H9 (cell line): ENCODE results near the gene DPRX. TPM values are rescaled to one million over a fixed set of nuclear protein-coding genes. Genes with fewer than 3 reads are reported as not detected.

ENCODE experiments used
- DNase-seq: peaks from one replicate; pipeline ENCODE4 v3.0.0-alpha.2; 2017
- H2AFZ ChIP-seq: one replicate; pipeline ENCODE4 v1.6.1; 2013; ENCODE audit warnings: mild to moderate bottlenecking, low read length, control low read depth, moderate library complexity
- H2AK5ac ChIP-seq: 2 replicates; pipeline ENCODE4 v1.6.1; 2013; ENCODE audit warnings: low read length, control low read depth, mixed read lengths; ENCODE audit not compliant: insufficient read length
- H2BK120ac ChIP-seq: one replicate; pipeline ENCODE4 v1.6.1; 2013; ENCODE audit warnings: low read depth, mild to moderate bottlenecking, low read length, control low read depth, inconsistent platforms; ENCODE audit not compliant: poor library complexity, severe bottlenecking
- H2BK12ac ChIP-seq: 2 replicates; pipeline ENCODE4 v1.6.1; 2013; ENCODE audit warnings: low read length, control low read depth, mixed read lengths, low read depth; ENCODE audit not compliant: insufficient read length
- H2BK15ac ChIP-seq: 2 replicates; pipeline ENCODE4 v1.6.1; 2013; ENCODE audit warnings: low read depth, low read length, control low read depth
- H2BK20ac ChIP-seq: one replicate; pipeline ENCODE4 v1.6.1; 2013; ENCODE audit warnings: low read depth, mild to moderate bottlenecking, low read length, control low read depth, inconsistent platforms; ENCODE audit not compliant: poor library complexity, severe bottlenecking
- H2BK5ac ChIP-seq: 2 replicates; pipeline ENCODE4 v1.6.1; 2013; ENCODE audit warnings: low read length, control low read depth, mixed read lengths; ENCODE audit not compliant: insufficient read length
- H3K14ac ChIP-seq: 2 replicates; pipeline ENCODE4 v1.6.1; 2013; ENCODE audit warnings: low read length, control low read depth; ENCODE audit not compliant: insufficient read depth
- H3K18ac ChIP-seq: 2 replicates; pipeline ENCODE4 v1.6.1; 2013; ENCODE audit warnings: low read depth, mild to moderate bottlenecking, mixed read lengths, low read length, control low read depth; ENCODE audit not compliant: insufficient read length
- H3K23ac ChIP-seq: 2 replicates; pipeline ENCODE4 v1.6.1; 2013; ENCODE audit warnings: low read length, control low read depth, mixed read lengths, low read depth; ENCODE audit not compliant: insufficient read length
- H3K23me2 ChIP-seq: 2 replicates; pipeline ENCODE4 v1.6.1; 2013; ENCODE audit warnings: low read depth, mild to moderate bottlenecking, mixed read lengths, low read length, control low read depth; ENCODE audit not compliant: insufficient read length, poor library complexity, severe bottlenecking
- H3K27ac ChIP-seq: 2 replicates; pipeline ENCODE4 v1.5.1; 2013; ENCODE audit warnings: low read length, control low read depth, mixed read lengths, low read depth; ENCODE audit not compliant: insufficient read length
- H3K27me3 ChIP-seq: 2 replicates; pipeline ENCODE4 v1.6.1; 2013; ENCODE audit warnings: low read length, control low read depth, inconsistent platforms; ENCODE audit not compliant: insufficient read depth
- H3K4ac ChIP-seq: 2 replicates; pipeline ENCODE4 v1.6.1; 2013; ENCODE audit warnings: low read depth, mild to moderate bottlenecking, control low read depth, inconsistent platforms, low read length, moderate library complexity
- H3K4me1 ChIP-seq: 2 replicates; pipeline ENCODE4 v1.6.1; 2013; ENCODE audit warnings: low read length, control low read depth, inconsistent platforms; ENCODE audit not compliant: insufficient read depth
- H3K4me2 ChIP-seq: 2 replicates; pipeline ENCODE4 v1.6.1; 2013; ENCODE audit warnings: low read length, control low read depth, mixed read lengths; ENCODE audit not compliant: insufficient read length, insufficient read depth
- H3K56ac ChIP-seq: 2 replicates; pipeline ENCODE4 v1.6.1; 2013; ENCODE audit warnings: low read depth, mild to moderate bottlenecking, mixed read lengths, low read length, control low read depth; ENCODE audit not compliant: insufficient read length
- H3K79me1 ChIP-seq: 2 replicates; pipeline ENCODE4 v1.6.1; 2013; ENCODE audit warnings: low read depth, mild to moderate bottlenecking, moderate library complexity, low read length, control low read depth, inconsistent platforms; ENCODE audit not compliant: insufficient read depth, poor library complexity, severe bottlenecking
- H3K79me2 ChIP-seq: 2 replicates; pipeline ENCODE4 v1.6.1; 2013; ENCODE audit warnings: low read length, control low read depth, inconsistent platforms; ENCODE audit not compliant: insufficient read depth
- H3K9ac ChIP-seq: 2 replicates; pipeline ENCODE4 v1.6.1; 2013; ENCODE audit warnings: low read length, control low read depth, mixed read lengths; ENCODE audit not compliant: insufficient read length; ENCODE audit errors: extremely low read depth
- H3K9me3 ChIP-seq: one replicate; pipeline ENCODE4 v1.6.1; 2013; ENCODE audit warnings: low read depth, low read length, inconsistent platforms; ENCODE audit not compliant: control insufficient read depth
- H3T11ph ChIP-seq: one replicate; pipeline ENCODE4 v1.6.1; 2013; ENCODE audit warnings: mild to moderate bottlenecking, low read length, control low read depth, inconsistent platforms
- H4K20me1 ChIP-seq: one replicate; pipeline ENCODE4 v1.6.1; 2013; ENCODE audit not compliant: control insufficient read depth, insufficient read length, insufficient read depth
- H4K5ac ChIP-seq: 2 replicates; pipeline ENCODE4 v1.6.1; 2013; ENCODE audit warnings: low read depth, mild to moderate bottlenecking, mixed read lengths, low read length, control low read depth; ENCODE audit not compliant: insufficient read length
- H4K8ac ChIP-seq: replicated peaks from 2 replicates; pipeline ENCODE4 v1.6.1; 2013; ENCODE audit warnings: low read length, control low read depth, mixed read lengths, low read depth; ENCODE audit not compliant: insufficient read length
- H4K91ac ChIP-seq: 2 replicates; pipeline ENCODE4 v1.6.1; 2013; ENCODE audit warnings: low read depth, mild to moderate bottlenecking, moderate library complexity, mixed read lengths, low read length, control low read depth; ENCODE audit not compliant: insufficient read length
- H3K27ac Mint-ChIP-seq, 3 experiments: 2 replicates in 2 of 3; 3 replicates in 1 of 3; pipeline ENCODE4 v1.8.0; 2020 to 2021; ENCODE audit warnings: mixed read lengths in 3 of 3, mild to moderate bottlenecking in 1 of 3, moderate library complexity in 1 of 3
- H3K27me3 Mint-ChIP-seq: 2 replicates; pipeline ENCODE4 v1.8.0; 2021; ENCODE audit warnings: low read depth, mild to moderate bottlenecking, moderate library complexity, mixed read lengths
- H3K36me3 Mint-ChIP-seq, 3 experiments: 2 replicates in 2 of 3; 3 replicates in 1 of 3; pipeline ENCODE4 v1.8.0; 2020 to 2021; ENCODE audit warnings: low read depth in 3 of 3, mixed read lengths in 3 of 3; ENCODE audit not compliant: insufficient read depth in 1 of 3
- H3K4me1 Mint-ChIP-seq, 2 experiments: 2 replicates each; pipeline ENCODE4 v1.8.0; 2020; ENCODE audit warnings: mixed read lengths in 2 of 2
- H3K4me3 Mint-ChIP-seq, 2 experiments: 2 replicates in 1 of 2; 3 replicates in 1 of 2; pipeline ENCODE4 v1.8.0; 2020 to 2021; ENCODE audit warnings: mild to moderate bottlenecking in 2 of 2, mixed read lengths in 2 of 2, moderate library complexity in 1 of 2
- H3K9me3 Mint-ChIP-seq, 2 experiments: 2 replicates in 1 of 2; 3 replicates in 1 of 2; pipeline ENCODE4 v1.8.0; 2020; ENCODE audit warnings: mild to moderate bottlenecking in 2 of 2, mixed read lengths in 2 of 2, moderate library complexity in 1 of 2
- WGBS: extraction: QIAGEN DNeasy Blood & Tissue Kit; methylation state at CpG from one replicate; pipeline ENCODE4 v1.1.7; 2013; ENCODE audit warnings: missing lambda C conversion rate, low lambda C conversion rate, mixed read lengths; ENCODE audit not compliant: insufficient read length; ENCODE audit errors: extremely low coverage; 5-methylcytosine and 5-hydroxymethylcytosine counted together
- total RNA-seq: library from RNA; stranded (reverse); gene quantifications from 2 replicates; pipeline ENCODE4 v1.2.1, GENCODE V29; 2021
- TF ChIP-seq, protein P1 (sequence below): fragments of 200-600 bp; sonication (generic); conservative IDR thresholded peaks from 3 replicates; pipeline ENCODE4 v1.8.0; 2021; ENCODE audit warnings: antibody characterized with exemption, mild to moderate bottlenecking

DPRX gene
- total RNA-seq, 1 experiment from 2014 or later = not detected

DNA sequence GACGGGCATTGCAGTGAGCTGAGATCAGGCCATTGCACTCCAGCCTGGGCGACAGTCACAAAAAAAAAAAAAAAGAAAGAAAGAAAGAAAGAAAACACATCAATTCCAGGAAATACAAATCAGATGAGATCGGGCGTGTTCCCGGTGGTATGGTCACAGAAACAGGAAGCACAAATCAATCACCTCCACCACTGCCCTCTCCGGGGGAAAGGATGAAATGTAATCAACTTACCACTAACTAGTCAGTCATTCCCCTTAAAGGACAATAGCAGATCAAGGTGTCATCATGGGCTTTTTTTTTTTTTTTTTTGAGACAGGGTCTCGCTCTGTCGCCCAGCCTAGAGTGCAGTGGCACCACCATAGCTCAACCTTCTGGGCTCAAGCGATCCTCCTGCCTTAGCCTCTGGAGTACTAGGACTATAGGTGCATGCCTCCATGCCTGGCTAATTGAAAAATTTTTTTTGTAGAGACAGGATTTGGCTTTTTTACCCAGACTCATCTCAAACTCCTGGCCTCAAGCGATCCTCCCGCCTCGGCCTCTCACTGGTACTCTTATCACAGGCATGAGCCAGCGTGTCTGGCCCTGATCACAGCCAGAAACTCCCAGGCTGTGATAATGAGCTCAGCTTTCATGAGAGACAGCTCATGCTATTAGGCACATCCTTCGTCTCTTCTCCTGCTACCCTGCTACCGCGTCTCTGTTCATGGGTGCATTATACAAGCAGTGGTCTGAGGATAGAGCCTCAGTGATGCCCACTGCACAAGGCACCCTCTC is 6.8 kb upstream of the DPRX start:
- Histone ChIP-seq H2BK5ac (no peak overlapping the region), H4K8ac (no peak overlapping the region), H3K18ac (no peak overlapping the region), H3K79me2 (no peaks in the 10 kb centered on the region), H4K91ac (no peak overlapping the region), H3T11ph (no peak overlapping the region), H2AFZ (no peak overlapping the region), H3K9ac (no peak overlapping the region), H3K4me2 (no peak overlapping the region), H3K14ac (no peak overlapping the region), H3K27me3 (no peaks in the 10 kb centered on the region), H4K20me1 (no peaks in the 10 kb centered on the region), H2BK120ac (no peak overlapping the region), H3K23me2 (no peaks in the 10 kb centered on the region), H3K23ac (no peak overlapping the region), H4K5ac (no peak overlapping the region), H2BK20ac (no peak overlapping the region), H3K27ac (no peak overlapping the region), H2BK15ac (peak overlapping the region; percentile 85; the same call in 1 of the 2 replicates), H2AK5ac (no peak overlapping the region), H3K79me1 (no peaks in the 10 kb centered on the region), H3K4ac (no peak overlapping the region), H3K9me3 (no peaks in the 10 kb centered on the region), H2BK12ac (no peak overlapping the region), H3K56ac (no peak overlapping the region), H3K4me1 (no peaks in the 10 kb centered on the region)
- Mint-ChIP-seq H3K27me3 (no peaks in the 10 kb centered on the region), H3K27ac (peak overlapping the region in 2 of 3 experiments; percentile 41 to 45; a peak in 1 of 7 replicates), H3K4me3 (no peak overlapping the region), H3K9me3 (no peaks in the 10 kb centered on the region), H3K36me3 (no peaks in the 10 kb centered on the region), H3K4me1 (peaks cover 9 to 16% of the 10 kb centered on the region in 2 experiments)
- TF ChIP-seq, protein P1, sequence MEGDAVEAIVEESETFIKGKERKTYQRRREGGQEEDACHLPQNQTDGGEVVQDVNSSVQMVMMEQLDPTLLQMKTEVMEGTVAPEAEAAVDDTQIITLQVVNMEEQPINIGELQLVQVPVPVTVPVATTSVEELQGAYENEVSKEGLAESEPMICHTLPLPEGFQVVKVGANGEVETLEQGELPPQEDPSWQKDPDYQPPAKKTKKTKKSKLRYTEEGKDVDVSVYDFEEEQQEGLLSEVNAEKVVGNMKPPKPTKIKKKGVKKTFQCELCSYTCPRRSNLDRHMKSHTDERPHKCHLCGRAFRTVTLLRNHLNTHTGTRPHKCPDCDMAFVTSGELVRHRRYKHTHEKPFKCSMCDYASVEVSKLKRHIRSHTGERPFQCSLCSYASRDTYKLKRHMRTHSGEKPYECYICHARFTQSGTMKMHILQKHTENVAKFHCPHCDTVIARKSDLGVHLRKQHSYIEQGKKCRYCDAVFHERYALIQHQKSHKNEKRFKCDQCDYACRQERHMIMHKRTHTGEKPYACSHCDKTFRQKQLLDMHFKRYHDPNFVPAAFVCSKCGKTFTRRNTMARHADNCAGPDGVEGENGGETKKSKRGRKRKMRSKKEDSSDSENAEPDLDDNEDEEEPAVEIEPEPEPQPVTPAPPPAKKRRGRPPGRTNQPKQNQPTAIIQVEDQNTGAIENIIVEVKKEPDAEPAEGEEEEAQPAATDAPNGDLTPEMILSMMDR = no peak
- no CpG with 5 or more reads among the region's 16 CpGs for WGBS
- DNase-seq = no peak
